Measurements from ENCODE around the gene UROC1. TPM values are rescaled to one million over a fixed set of nuclear protein-coding genes. Genes with fewer than 3 reads are reported as not detected.

UROC1 gene
- total and polyA plus RNA-seq, 2 donors (not counting 1 experiment from before 2014, with no cell fraction given), result not detected

DNA sequence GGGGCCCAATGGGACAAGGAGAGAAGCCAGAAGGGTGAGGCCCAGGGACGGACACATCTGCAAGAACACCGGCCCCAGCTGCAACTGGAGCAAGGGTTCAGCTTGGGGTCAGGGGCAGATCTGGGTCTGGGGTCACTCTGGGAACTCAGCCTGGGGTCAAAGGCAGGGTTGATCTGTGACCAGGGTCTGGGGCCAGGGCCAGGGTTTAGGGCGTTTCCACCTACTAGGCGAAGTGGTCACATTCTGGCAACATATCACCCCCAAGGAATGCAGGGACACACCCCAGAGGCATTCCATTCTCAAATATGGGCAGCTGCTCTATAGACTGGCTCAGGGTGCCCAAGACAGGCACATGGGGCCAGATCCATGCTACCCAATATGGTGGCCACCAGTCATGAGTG, 9.0 kb downstream of the UROC1 start:
- H3K27me3 Mint-ChIP-seq, result peaks cover 10% of the 10 kb centered on the region
- no peak for DNase-seq
- H3K4me2 ChIP-seq (replicated peaks; ENCODE audit: low read depth, low read length, poor library complexity, severe bottlenecking), result no peak overlapping the region
- CTCF ChIA-PET, result interaction anchor here (0.6 to 1.7 kb wide), 2 partner anchors 11 to 14 kb away, joined by 3 to 5 read pairs; no protein-coding TSS in a partner anchor
- intact Hi-C loops (cut with micrococcal nuclease), result no loop called here
- no peak overlapping the region for H3K9ac ChIP-seq (ENCODE audit: low read length)
- H2AFZ ChIP-seq (ENCODE audit: insufficient read depth, low read depth, low read length, poor library complexity, severe bottlenecking), result no peak overlapping the region
- H3K27ac ChIP-seq (ENCODE audit: low read length in 2 of 2), result no peak overlapping the region
- no peak overlapping the region for H3K4me3 ChIP-seq (ENCODE audit: control extremely low read depth in 1 of 5, extremely low read depth in 1 of 5, insufficient read depth in 1 of 5, low read depth in 2 of 5, low read length in 4 of 5)
- H3K4me1 ChIP-seq (ENCODE audit: control insufficient read depth in 2 of 2, insufficient read depth in 2 of 2, low read length in 2 of 2), result no peaks in the 10 kb centered on the region
- no peaks in the 10 kb centered on the region for H3K4me1 Mint-ChIP-seq
- WGBS (ENCODE audit: insufficient coverage), result 94% methylated on average over 4 of the region's 4 CpGs
- H3K79me2 ChIP-seq (ENCODE audit: control insufficient read depth, insufficient read depth, low read length), result no peaks in the 10 kb centered on the region
- H3K4me3 Mint-ChIP-seq, result no peak overlapping the region
- TF ChIP-seq EZH2 (IDR thresholded peaks at IDR 0.05; ENCODE audit: borderline replicate concordance, insufficient read depth, low read depth, low read length, poor library complexity, severe bottlenecking), result no peak
- TF ChIP-seq, protein P1, sequence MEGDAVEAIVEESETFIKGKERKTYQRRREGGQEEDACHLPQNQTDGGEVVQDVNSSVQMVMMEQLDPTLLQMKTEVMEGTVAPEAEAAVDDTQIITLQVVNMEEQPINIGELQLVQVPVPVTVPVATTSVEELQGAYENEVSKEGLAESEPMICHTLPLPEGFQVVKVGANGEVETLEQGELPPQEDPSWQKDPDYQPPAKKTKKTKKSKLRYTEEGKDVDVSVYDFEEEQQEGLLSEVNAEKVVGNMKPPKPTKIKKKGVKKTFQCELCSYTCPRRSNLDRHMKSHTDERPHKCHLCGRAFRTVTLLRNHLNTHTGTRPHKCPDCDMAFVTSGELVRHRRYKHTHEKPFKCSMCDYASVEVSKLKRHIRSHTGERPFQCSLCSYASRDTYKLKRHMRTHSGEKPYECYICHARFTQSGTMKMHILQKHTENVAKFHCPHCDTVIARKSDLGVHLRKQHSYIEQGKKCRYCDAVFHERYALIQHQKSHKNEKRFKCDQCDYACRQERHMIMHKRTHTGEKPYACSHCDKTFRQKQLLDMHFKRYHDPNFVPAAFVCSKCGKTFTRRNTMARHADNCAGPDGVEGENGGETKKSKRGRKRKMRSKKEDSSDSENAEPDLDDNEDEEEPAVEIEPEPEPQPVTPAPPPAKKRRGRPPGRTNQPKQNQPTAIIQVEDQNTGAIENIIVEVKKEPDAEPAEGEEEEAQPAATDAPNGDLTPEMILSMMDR (IDR thresholded peaks at IDR 0.05), result no peak
- no peak for ATAC-seq (ENCODE audit: low read depth)
- no peaks in the 10 kb centered on the region for H3K9me3 Mint-ChIP-seq (ENCODE audit: insufficient read depth)
- no peaks in the 10 kb centered on the region for H4K20me1 ChIP-seq (ENCODE audit: control insufficient read depth, insufficient read depth, low read length, poor library complexity, severe bottlenecking)
- H3K27ac Mint-ChIP-seq, result no peak overlapping the region
- no peaks in the 10 kb centered on the region for H3K9me3 ChIP-seq (ENCODE audit: control extremely low read depth in 1 of 3, control insufficient read depth in 2 of 3, insufficient read depth in 1 of 3, low read length in 2 of 3)
- POLR2A ChIA-PET, result no interaction called here
- H3K36me3 ChIP-seq (replicated peaks in 1 of 2; ENCODE audit: control extremely low read depth in 1 of 2, control insufficient read depth in 1 of 2, extremely low read depth in 1 of 2, insufficient read depth in 2 of 2, low read length in 1 of 2), result no peaks in the 10 kb centered on the region
- H3K27me3 ChIP-seq (replicated peaks in 1 of 4; ENCODE audit: control extremely low read depth in 1 of 4, control insufficient read depth in 3 of 4, insufficient read depth in 4 of 4, low read length in 3 of 4), result no peaks in the 10 kb centered on the region

DNA sequence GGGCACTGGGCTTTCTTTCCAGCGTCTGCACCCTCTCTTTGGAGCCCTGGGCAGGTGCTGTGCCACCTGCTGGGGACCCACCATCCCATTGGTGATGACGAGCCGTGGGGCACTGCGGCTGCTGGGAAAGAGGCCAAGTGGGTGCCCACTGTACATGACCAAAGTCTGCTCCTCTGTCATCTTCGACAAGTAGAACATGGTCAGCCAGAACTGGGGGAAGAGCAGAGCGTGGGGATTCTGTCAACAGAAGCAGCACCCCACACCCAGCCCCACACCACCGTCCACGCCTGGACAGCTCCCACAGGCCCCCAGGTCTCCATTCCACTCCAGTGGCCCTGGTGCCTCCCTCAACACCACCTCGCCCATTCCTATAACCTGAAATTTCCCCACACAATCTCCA, 9.7 kb downstream of the UROC1 start:
- Histone ChIP-seq H3K9ac (ENCODE audit: low read length) (no peak overlapping the region), H3K9me3 (ENCODE audit: control extremely low read depth in 1 of 3, control insufficient read depth in 2 of 3, insufficient read depth in 1 of 3, low read length in 2 of 3) (no peaks in the 10 kb centered on the region), H3K27ac (ENCODE audit: low read length in 2 of 2) (no peak overlapping the region), H4K20me1 (ENCODE audit: control insufficient read depth, insufficient read depth, low read length, poor library complexity, severe bottlenecking) (no peaks in the 10 kb centered on the region), H3K4me3 (ENCODE audit: control extremely low read depth in 1 of 5, extremely low read depth in 1 of 5, insufficient read depth in 1 of 5, low read depth in 2 of 5, low read length in 4 of 5) (no peak overlapping the region), H3K36me3 (replicated peaks in 1 of 2; ENCODE audit: control extremely low read depth in 1 of 2, control insufficient read depth in 1 of 2, extremely low read depth in 1 of 2, insufficient read depth in 2 of 2, low read length in 1 of 2) (no peaks in the 10 kb centered on the region), H2AFZ (ENCODE audit: insufficient read depth, low read depth, low read length, poor library complexity, severe bottlenecking) (no peak overlapping the region), H3K27me3 (replicated peaks in 1 of 4; ENCODE audit: control extremely low read depth in 1 of 4, control insufficient read depth in 3 of 4, insufficient read depth in 4 of 4, low read length in 3 of 4) (no peaks in the 10 kb centered on the region), H3K79me2 (ENCODE audit: control insufficient read depth, insufficient read depth, low read length) (no peaks in the 10 kb centered on the region), H3K4me1 (ENCODE audit: control insufficient read depth in 2 of 2, insufficient read depth in 2 of 2, low read length in 2 of 2) (no peaks in the 10 kb centered on the region), H3K4me2 (replicated peaks; ENCODE audit: low read depth, low read length, poor library complexity, severe bottlenecking) (no peak overlapping the region)
- no peaks in the 10 kb centered on the region for H3K4me1 Mint-ChIP-seq
- H3K27me3 Mint-ChIP-seq, result peaks cover 10% of the 10 kb centered on the region
- no peak for ATAC-seq (ENCODE audit: low read depth)
- intact Hi-C loops (cut with micrococcal nuclease), result no loop called here
- TF ChIP-seq, protein P1 (IDR thresholded peaks at IDR 0.05), result no peak
- TF ChIP-seq EZH2 (IDR thresholded peaks at IDR 0.05; ENCODE audit: borderline replicate concordance, insufficient read depth, low read depth, low read length, poor library complexity, severe bottlenecking), result no peak
- H3K27ac Mint-ChIP-seq, result no peak overlapping the region
- no peak for DNase-seq
- 91% methylated on average over 9 of the region's 9 CpGs for WGBS (ENCODE audit: insufficient coverage)
- no peak overlapping the region for H3K4me3 Mint-ChIP-seq
- ChIA-PET CTCF (interaction anchor here (1.7 kb wide), 1 partner anchor 15 kb away, joined by 5 read pairs; no protein-coding TSS in a partner anchor), POLR2A (no interaction called here)
- no peaks in the 10 kb centered on the region for H3K9me3 Mint-ChIP-seq (ENCODE audit: insufficient read depth)
